ENCODE data around the gene RHBDF2.

DNA sequence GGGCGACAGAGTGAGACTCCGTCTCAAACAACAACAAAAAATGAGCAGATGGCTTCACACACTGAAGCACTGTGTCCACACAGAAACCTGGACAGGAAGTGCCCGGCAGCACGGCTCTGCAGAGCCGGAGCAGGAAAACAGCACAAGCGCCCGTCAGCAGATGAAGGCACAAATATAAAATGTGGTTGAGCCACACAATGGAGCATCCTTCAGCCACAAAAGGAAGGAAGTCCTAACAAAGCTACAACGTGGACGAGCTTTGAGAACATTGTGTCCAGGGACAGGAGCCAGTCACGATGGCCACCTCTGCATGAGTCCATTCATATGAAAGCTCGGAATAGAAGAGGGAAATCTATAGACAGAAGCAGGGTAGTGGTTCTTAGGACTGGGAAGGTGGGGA lies 15.7 kb downstream of the RHBDF2 start:
- TF ChIP-seq POLR2A (IDR thresholded peaks at IDR 0.05) = no peak
- TF ChIP-seq, protein P1, sequence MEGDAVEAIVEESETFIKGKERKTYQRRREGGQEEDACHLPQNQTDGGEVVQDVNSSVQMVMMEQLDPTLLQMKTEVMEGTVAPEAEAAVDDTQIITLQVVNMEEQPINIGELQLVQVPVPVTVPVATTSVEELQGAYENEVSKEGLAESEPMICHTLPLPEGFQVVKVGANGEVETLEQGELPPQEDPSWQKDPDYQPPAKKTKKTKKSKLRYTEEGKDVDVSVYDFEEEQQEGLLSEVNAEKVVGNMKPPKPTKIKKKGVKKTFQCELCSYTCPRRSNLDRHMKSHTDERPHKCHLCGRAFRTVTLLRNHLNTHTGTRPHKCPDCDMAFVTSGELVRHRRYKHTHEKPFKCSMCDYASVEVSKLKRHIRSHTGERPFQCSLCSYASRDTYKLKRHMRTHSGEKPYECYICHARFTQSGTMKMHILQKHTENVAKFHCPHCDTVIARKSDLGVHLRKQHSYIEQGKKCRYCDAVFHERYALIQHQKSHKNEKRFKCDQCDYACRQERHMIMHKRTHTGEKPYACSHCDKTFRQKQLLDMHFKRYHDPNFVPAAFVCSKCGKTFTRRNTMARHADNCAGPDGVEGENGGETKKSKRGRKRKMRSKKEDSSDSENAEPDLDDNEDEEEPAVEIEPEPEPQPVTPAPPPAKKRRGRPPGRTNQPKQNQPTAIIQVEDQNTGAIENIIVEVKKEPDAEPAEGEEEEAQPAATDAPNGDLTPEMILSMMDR (IDR thresholded peaks at IDR 0.05) = no peak
- no peak for TF ChIP-seq EP300 (IDR thresholded peaks at IDR 0.05)

Data from suprapubic skin (tissue), 3 donors.